HG03196 (cell line): ENCODE results near the gene PACS1.
A peak's percentile ranks its signal among the peaks of the same experiment; 100 is the strongest.
"Not testable (repeated sequence)": the region's sequence is repeated elsewhere in the genome, so short reads cannot be mapped to it uniquely, and the experiment has no call there.

ENCODE experiments used
- ATAC-seq: cut with Tn5 transposase; IDR thresholded peaks from one replicate; pipeline ENCODE4 v1.9.1; 2021; ENCODE audit not compliant: unreplicated experiment

PACS1 gene

DNA sequence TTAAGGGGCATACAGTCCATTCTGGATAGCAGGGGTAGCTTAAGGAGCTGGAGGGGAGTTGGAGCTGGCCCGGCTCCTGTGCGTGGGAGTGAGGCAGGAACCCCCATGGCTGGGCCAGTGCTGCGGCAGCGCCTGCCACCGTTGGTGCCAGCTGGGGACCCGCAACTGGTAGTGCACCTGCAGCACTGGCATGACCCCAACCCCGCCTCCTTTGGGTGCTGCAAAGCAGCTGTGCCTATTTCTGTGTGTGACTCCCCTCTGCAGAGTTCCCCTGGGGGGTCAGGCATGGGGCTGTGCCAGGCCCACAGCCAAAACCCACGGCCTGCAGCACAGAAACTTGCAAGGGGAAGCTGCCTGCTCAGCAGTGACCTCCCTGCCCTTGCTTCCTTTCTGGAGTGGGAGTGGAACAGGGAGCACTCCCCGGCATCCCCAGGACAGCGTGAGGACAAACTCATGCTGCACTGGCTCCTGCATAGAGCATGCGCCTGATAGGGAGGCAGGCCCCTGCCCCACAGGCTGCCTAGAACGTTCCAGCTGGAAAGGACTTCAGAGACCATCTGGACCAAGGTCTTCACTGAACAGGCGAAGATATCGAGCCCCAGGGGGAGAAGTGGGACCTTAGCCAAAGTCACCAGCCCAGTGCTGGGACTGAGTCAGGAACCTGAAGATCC, 172.2 kb downstream of the PACS1 start:
- no peak for ATAC-seq

DNA sequence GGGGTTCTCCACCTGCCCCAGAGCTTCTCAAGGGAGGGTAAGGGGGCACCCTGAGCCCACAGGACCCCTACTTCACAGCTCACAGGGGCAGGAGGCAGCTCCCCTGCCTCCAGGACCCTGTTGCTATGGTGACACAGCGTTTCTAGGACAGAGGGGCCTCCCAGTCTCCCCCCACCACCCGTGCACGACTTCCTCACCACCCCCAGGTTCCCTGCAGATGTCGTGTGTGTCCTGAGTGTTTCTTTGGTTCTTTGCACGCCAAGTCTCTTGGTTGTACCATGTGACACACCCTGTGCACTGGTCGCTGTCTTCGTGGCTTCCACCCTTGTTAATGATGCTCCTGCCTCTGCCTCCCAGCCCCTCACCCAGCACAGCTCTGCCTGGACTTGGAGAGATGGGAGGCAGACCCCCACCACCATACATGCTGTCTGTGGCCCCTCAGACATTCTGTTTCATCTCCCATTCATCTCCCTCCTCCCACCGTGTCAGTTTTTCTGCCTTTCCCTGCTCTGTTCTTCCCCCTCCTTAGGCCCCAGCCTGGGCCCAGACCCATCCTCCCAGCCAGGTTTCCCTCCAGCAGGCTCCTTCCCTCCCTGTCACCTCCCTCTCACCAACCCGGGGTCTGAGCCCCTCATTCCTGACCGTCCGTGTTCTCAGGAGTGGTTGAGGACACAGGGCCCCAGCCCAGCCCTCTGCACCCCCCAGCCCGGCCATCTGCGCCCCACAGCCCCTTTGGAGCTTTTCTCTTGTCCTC, 173.9 kb downstream of the PACS1 start:
- no peak for ATAC-seq

DNA sequence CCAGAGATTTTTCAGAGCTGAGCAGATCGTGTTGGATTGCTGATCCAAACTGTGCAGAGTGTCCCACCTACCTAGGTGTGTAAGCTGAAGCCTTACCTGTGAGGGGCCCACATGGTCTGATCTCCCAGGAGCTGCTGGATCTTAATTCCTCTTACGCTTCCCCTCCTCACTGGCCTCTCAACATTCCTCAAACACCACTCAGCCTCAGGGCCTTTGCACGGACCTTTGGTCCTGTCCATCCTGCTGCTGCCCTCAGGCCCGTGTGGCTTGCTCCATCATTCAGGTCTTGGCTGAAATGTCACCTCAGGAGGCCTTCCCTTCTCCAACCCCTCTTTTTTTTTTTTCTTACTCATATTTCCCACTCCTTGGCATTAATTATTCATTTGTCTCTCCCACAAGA, 177.2 kb downstream of the PACS1 start:
- ATAC-seq, result no peak

DNA sequence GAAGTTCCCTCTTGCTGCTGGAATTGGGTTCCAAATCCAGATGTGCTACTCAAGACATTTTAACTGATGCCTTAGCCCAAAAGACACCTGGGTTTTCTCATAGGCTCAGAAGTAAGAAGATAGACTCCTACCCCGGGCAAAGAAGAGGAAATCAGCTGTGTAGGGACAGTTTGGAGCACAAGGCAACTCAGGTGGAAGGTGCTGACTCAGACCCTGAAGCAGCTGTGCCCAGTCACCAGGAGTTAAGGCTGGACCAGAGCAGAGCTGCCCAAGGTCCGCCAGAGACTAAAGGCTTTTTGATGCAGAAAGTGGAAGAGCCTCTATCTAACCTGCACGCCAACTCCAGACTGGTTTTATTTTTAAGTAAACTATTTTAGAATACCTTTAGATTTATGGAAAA, 177.7 kb downstream of the PACS1 start:
- ATAC-seq, result no peak

DNA sequence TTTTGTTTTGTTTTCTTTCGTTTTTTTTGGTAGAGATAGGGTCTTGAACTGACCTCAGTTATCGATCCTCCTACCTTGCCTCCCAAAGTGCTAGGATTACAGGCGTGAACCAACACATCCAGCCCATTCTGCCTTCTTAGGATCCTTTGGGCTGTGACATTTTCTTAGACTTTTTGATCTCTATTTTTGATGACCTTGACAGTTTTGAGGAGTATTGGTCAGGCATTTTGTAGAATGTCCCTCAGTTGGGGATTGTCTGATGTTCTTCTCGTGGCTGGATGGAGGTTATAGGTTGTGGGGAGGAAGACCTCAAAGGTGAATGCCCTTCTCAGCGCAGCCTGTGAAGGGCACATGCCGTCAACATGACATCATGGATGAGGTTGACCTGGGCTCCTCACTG, 178.8 kb downstream of the PACS1 start:
- ATAC-seq, result no peak

DNA sequence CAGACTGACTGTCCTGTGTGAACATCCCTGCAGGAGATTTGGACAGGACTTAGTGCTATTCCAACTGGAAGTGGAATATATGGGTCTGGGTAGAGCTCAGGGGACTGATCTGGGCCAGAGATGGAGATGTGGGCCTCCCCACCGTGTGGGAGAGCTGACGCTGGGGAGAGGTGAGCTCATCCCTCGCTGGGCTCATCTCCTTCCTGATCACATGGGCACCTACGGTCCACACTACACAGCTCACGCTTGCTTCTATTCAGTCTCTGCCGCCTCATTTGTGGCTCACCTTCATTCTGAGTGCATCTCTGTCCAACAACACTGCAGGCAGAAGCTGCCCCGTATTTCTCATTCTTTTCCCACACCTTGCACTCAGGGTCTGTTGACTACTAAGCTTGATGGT, 181.7 kb downstream of the PACS1 start:
- ATAC-seq, result no peak

DNA sequence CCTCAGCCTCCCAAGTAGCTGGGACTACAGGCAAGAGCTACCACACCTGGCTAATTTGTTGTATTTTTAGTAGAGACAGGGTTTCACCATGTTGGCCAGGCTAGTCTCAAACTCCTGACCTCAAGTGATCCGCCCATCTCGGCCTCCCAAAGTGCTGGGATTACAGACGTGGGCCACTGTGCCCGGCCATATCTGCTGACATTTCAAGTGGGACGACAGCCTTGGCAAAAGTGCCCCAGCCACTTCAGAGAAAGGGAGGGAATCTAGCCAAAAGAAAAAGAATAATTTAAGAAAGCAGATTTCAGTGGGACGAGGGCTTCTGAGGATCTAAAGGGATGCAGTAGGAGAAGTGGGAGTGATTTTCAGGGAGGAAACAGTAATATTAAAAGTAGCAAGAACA, 183.0 kb downstream of the PACS1 start:
- not testable (repeated sequence) for ATAC-seq

DNA sequence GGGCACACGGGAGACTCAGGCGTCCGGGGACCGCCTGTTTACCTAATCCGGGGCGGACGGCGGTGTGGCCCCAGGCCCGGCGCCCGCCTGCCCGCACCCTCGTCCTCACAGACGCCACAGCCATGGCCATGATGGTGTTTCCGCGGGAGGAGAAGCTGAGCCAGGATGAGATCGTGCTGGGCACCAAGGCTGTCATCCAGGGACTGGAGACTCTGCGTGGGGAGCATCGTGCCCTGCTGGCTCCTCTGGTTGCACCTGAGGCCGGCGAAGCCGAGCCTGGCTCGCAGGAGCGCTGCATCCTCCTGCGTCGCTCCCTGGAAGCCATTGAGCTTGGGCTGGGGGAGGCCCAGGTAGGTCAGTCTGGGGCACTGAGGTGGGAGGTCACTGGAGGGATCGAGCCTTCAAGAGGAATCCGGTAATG, 188.4 kb downstream of the PACS1 start:
- ATAC-seq, result no peak

DNA sequence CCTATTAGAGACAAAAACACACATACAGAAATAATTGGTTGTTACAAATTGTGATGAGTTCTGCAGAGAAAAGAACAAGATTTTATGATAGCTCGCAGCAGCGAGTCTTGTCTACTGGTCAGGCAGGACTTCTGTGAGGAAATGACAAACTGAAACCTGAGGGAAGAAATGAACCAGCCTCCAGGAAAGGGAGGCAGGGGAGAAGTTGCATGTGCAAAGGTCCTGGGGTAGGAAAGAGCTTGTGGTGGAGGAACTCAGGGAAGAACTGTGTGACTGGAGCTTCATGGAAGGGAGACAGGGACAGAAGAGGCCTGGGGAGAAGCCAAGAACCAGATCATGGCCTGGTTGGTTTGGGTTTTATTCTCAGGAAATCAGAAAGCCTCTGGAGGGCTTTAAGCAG, 189.2 kb downstream of the PACS1 start:
- ATAC-seq, result no peak

DNA sequence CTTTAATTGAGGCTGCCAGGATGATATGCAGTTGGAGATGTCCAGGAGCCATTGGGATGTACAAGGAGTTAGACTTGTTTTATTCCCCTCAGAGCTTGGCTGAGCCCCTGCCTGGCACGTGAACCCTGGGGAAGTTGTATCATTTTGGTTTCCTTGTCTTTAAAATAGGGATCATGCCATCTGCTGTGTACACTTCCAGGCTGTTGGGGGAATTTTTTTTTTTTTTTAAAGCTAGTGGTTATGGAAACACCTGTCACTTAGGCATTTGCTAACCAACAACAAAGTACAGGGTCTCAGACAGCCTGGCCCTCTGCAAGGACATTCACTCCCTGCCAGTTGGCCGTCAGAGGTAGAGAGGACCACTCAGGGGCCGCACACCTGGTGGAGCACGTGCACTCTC, 189.9 kb downstream of the PACS1 start:
- ATAC-seq, result no peak

DNA sequence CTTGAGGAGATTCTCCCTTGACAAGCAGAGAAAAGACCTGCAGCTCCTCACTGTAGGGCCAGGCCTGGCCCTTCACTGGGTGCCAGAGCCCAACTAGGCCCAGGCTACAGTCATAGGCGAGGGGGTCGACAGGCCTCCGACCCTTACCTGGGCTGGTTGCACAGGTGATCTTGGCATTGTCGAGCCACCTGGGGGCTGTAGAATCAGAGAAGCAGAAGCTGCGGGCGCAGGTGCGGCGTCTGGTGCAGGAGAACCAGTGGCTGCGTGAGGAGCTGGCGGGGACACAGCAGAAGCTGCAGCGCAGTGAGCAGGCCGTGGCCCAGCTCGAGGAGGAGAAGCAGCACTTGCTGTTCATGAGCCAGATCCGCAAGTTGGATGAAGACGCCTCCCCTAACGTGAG, 191.5 kb downstream of the PACS1 start:
- no peak for ATAC-seq

DNA sequence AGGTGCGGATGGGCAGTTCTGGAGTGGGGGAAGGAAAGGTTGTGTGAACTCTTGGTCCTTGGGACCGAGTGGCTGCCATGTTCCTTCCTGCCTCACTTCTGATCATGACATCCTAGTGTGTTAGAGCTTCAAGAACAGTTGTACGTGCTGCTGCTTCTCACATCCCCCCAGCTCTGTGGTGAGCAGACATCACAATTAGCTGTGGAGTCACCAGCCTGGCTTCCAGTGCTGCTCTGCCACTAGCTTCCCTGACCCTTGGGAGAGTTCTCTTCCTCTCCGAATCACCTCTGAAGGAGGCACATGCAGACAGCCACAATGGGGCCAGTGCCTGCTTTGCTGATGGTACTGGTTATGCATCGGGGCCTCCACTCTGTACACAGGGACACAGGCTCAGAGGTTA, 192.1 kb downstream of the PACS1 start:
- no peak for ATAC-seq

DNA sequence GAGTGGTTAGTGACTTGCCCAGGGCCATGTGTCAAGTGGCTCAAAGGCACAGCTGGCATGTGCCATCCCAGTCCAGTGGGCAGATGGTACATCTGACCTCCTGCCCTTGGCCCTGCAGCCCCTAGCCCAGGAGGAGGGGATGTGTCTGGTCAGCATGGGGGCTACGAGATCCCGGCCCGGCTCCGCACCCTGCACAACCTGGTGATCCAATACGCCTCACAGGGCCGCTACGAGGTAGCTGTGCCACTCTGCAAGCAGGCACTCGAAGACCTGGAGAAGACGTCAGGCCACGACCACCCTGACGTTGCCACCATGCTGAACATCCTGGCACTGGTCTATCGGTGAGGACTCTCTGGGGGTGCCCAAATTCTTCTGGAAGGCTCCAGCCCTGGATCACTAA, 192.6 kb downstream of the PACS1 start:
- ATAC-seq, result no peak

DNA sequence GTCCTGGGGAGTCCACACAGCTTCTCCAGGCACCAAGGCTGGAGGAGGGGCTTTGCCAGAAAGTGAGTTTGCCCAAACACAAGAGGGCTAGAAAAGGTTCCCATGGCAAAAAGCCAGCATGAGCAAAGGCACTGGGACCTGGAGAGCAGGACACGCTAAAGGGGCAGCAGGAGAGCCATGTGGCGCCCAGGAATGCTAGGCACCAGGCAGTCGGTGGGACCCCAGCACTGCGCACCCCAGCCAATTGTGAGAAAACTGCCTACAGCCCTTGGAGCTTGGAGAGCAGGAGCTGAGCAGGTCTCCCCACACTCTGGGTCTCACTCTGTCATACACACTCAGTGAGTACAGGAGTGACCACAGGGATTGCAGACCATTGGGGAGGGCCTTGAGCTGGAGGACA, 193.2 kb downstream of the PACS1 start:
- ATAC-seq, result no peak

DNA sequence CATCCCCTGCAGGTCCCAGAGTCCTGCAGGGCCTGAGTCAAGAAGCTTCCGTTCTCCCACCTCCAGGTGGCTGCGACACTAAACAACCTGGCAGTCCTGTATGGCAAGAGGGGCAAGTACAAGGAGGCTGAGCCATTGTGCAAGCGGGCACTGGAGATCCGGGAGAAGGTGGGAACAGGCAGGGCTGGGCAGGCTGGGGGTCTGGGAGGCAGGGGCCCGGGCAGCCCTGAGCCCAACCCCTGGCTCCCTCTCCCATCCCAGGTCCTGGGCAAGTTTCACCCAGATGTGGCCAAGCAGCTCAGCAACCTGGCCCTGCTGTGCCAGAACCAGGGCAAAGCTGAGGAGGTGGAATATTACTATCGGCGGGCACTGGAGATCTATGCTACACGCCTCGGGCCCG, 193.7 kb downstream of the PACS1 start:
- no peak for ATAC-seq

DNA sequence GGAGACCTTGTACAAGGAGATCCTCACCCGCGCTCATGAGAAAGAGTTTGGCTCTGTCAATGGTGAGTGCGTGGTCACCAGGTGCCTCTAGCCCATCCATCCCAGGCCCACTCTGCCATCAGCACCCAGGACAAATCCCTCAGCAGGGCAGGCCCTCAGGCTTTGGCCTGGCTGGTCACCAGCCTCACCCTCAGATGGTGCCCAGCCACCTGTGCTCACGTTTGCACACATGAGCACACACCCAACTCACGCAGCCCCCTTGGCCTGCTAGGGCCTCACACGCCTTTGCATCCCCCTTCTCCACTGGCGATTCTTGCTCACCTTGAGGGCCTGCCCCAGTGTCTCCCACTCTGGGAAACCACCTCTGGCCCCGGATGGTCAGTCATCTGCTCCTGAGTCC, 194.3 kb downstream of the PACS1 start:
- ATAC-seq, result no peak

DNA sequence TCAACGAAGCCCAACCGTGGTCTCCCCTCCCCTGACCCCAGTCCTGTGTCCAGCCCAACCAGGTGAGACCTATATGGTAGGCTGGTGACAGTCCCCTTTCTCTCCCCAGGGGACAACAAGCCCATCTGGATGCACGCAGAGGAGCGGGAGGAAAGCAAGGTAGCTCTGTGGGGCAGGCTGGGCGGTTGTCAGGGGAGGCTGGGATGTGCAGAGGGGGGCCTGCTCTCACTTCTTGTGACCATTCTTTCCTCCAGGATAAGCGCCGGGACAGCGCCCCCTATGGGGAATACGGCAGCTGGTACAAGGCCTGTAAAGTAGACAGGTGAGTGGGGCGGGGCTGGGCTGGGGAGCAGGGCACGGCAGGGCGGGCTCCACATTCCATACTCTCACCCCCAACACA, 194.8 kb downstream of the PACS1 start:
- no peak for ATAC-seq

DNA sequence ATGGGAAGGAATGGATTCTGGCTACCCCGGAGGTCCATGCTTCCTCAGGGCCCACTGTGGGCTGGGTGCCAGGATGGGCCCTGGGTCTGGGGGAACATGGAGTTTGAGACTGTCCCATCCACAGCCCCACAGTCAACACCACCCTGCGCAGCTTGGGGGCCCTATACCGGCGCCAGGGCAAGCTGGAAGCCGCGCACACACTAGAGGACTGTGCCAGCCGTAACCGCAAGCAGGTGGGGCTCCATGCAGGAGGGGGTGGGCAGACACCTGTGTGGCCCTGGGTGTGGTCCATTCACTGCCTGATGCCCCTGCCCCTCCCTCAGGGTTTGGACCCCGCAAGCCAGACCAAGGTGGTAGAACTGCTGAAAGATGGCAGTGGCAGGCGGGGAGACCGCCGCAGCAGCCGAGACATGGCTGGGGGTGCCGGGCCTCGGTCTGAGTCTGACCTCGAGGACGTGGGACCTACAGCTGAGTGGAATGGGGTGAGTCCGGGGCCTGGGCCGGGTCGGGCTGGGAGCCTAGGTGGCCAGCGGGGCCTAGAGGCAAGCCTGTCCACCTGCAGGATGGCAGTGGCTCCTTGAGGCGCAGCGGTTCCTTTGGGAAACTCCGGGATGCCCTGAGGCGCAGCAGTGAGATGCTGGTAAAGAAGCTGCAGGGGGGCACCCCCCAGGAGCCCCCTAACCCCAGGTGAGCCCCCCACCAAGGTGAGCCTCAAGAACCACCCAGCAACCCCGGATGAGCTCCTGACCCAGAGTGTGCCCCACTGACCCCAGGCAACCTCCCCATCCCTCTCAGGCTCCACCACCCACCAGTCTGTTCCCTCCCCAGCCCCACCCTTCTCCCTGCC, 195.7 kb downstream of the PACS1 start:
- no peak for ATAC-seq

DNA sequence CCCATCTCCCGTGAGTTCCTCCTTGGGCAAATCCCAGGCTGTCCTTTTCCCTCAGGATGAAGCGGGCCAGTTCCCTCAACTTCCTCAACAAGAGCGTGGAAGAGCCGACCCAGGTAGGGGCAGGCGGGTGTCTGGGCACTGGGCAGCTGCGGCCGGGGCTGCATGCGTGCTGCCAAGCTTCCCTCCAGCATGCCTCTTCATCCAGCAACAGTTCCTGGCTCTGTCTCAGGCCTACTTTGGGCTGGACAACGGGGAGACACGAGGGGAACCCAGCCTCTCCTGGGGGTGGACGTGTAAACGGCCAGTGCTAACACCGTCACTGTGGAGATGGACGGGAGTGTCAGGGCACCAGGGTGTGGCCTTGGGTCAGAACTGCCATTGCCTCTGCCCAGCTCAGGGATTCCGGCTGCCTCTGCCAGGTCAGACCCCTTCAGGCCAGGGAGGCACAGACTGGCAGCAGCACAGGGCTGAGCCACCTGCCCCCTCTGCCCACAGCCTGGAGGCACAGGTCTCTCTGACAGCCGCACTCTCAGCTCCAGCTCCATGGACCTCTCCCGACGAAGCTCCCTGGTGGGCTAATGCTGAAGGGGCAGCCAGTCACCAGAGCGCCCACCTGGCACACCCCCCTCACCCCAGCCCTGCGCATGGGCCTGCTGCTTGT, 196.4 kb downstream of the PACS1 start:
- no peak for ATAC-seq

DNA sequence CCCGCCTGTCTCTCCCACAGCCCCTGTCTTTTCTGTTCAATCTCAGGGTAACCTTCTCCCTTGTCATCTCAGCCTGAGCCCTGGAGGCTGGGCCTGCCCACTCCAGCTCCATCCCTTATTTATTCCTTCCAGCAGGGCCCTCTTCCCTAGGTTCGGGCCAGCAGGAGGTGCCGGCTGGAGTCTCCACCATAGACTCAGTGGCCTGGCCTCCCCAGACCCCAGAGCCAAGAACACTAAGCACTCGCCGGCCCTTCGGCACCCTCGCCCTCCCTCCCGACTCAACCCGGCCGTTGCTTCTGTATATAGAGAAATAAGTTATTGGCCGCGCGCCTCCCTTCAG, 196.9 kb downstream of the PACS1 start:
- no peak for ATAC-seq

DNA sequence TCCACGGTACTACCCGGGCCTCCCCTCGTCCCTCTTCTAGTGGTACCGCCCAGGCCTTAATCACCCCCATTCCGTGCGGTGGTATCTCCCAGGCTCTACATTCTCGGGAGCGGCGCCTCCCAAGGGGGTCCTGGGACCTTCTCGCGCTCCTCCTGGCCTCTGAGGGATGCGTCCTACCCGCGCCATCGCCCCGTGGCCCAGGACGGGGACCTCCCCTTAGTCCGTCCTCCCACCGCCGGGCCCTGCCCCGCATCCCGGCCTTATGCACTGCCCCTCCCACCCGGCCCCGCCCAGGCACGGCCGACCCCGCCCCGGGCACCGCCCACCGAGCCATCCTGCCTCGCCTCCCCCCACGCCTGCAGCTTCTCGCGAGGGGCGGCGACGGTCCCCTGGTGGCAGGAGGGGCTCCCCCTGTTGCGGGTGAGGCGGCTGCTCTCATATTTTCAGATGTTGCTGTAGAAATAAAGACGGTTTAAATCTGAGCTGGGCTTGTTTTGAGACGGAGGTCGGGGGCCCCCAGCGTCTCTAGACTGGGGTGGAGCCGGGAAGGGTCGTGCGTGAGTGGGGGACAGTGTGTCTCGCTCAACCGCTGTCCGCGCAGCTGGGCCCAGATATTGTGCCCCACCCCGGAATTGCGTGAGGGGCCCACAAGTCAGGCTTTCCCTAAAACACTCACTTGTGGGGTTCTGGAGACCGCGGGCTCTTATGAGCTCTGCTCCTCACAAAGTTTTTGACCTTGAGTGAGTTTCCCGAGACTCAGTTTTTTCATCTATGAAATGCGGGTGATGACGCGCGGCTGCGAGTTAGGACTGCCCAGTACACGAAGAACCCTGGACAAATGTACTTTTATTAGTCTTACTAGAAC, 197.5 kb downstream of the PACS1 start:
- ATAC-seq, result peak; percentile 40
